Left colon (tissue), 2 donors: Measurements from ENCODE around the gene IRX3. TPM values are rescaled to one million over a fixed set of nuclear protein-coding genes. Genes with fewer than 3 reads are reported as not detected.

ENCODE experiments used
- ATAC-seq: fragments of 200-7000 bp; cut with Tn5 transposase; one replicate; pipeline ENCODE4 v1.9.1; 2020; ENCODE audit warnings: mild to moderate bottlenecking, moderate library complexity
- DNase-seq, 2 donors: peaks; one replicate each; pipeline ENCODE4 v3.0.0-alpha.2; 2020
- intact Hi-C, 2 donors: fragments of 100-400 bp; cut with DNase I in 1 of 2; cut with micrococcal nuclease in 1 of 2; formaldehyde crosslinking; loops; one replicate each; pipeline versions ENCODE4 v1.11.2 to v1.14.0; 2022; cut with DNase I, micrococcal nuclease
- long read RNA-seq: library from polyadenylated mRNA; unstranded; transcript quantifications from one replicate; pipeline ENCODE4 v2.0.0, GENCODE V29; 2021
- total RNA-seq, 2 donors: library from RNA; stranded (reverse); fragmentation: NEBNext Ultra II Directional; extraction: Animal tissue kit (Norgen Biotek cat#: 25700); gene quantifications; one replicate each; pipeline ENCODE4 v1.2.1, GENCODE V29; 2021
- donor health status: DM: no; HTN: no; CAD: no.
- donor health status: DM: yes; HTN: yes; CAD: no.

The IRX3 gene
- total RNA-seq, result under 1 TPM; 0.20 to 0.31 TPM
- long read RNA-seq, result 0 reads

GRCh38 chr16:54286366-54287130, at the start of gene IRX3:
TSS of gene IRX3 (minus strand) at chr16:54286787. CDS start at chr16:54286050, 737 bp downstream.
- intact Hi-C loops, result no loop called here
- DNase-seq (no peak), ATAC-seq (peak; percentile 32)

GRCh38 chr16:54335230-54335629, 48.6 kb upstream of the IRX3 start:
- intact Hi-C loops, result no loop called here
- no peak for DNase-seq
- ATAC-seq, result no peak

- DNase-seq (no peak), ATAC-seq (no peak)
- intact Hi-C loops, result no loop called here
Observed at GRCh38 chr16:54334208-54334607, 47.6 kb upstream of the IRX3 start.

- intact Hi-C loops, result no loop called here
- DNase-seq (no peak), ATAC-seq (no peak)
Observed at GRCh38 chr16:54331241-54332002, 44.8 kb upstream of the IRX3 start.

- intact Hi-C loops, result no loop called here
- ATAC-seq, result no peak
- no peak for DNase-seq
Observed at GRCh38 chr16:54327609-54328008, 41.0 kb upstream of the IRX3 start.

GRCh38 chr16:54326266-54326662, 39.7 kb upstream of the IRX3 start:
- no peak for DNase-seq
- intact Hi-C loops, result no loop called here
- ATAC-seq, result no peak

GRCh38 chr16:54325616-54326265, 39.2 kb upstream of the IRX3 start:
- intact Hi-C loops, result no loop called here
- ATAC-seq (no peak), DNase-seq (no peak)

GRCh38 chr16:54324716-54325115, 38.1 kb upstream of the IRX3 start:
- ATAC-seq, result no peak
- intact Hi-C loops, result no loop called here
- no peak for DNase-seq

- no peak for DNase-seq
- no peak for ATAC-seq
- intact Hi-C loops, result no loop called here
Observed at GRCh38 chr16:54320697-54321340, 34.2 kb upstream of the IRX3 start.

- no peak for ATAC-seq
- intact Hi-C loops, result no loop called here
- DNase-seq, result no peak
Observed at GRCh38 chr16:54318941-54319340, 32.4 kb upstream of the IRX3 start.

- intact Hi-C loops, result no loop called here
- ATAC-seq (no peak), DNase-seq (no peak)
Observed at GRCh38 chr16:54317101-54317611, 30.6 kb upstream of the IRX3 start.

GRCh38 chr16:54316095-54316889, 29.7 kb upstream of the IRX3 start:
- DNase-seq (no peak), ATAC-seq (no peak)
- intact Hi-C loops, result no loop called here

GRCh38 chr16:54313789-54314188, 27.2 kb upstream of the IRX3 start:
- DNase-seq (no peak), ATAC-seq (no peak)
- intact Hi-C loops, result no loop called here

- no peak for DNase-seq
- intact Hi-C loops, result no loop called here
- ATAC-seq, result no peak
Observed at GRCh38 chr16:54312502-54312991, 26.0 kb upstream of the IRX3 start.

- ATAC-seq (no peak), DNase-seq (no peak)
- intact Hi-C loops, result no loop called here
Observed at GRCh38 chr16:54309341-54309740, 22.8 kb upstream of the IRX3 start.

- intact Hi-C loops, result no loop called here
- DNase-seq (no peak), ATAC-seq (no peak)
Observed at GRCh38 chr16:54305080-54305479, 18.5 kb upstream of the IRX3 start.

GRCh38 chr16:54303613-54304012, 17.0 kb upstream of the IRX3 start:
- intact Hi-C loops, result no loop called here

GRCh38 chr16:54297154-54297553, 10.6 kb upstream of the IRX3 start:
- ATAC-seq, result no peak
- intact Hi-C loops, result no loop called here
- no peak for DNase-seq

More at GRCh38 chr16:54303613-54304012, 17.0 kb upstream of the IRX3 start:
- DNase-seq, result no peak
- ATAC-seq, result no peak
